Brain microvascular endothelial cell (primary cell): ENCODE results near the gene CXCL12.

Experiments used
- DNase-seq: peaks from one replicate; pipeline ENCODE4 v3.0.0-alpha.2; 2020
- H3K27ac ChIP-seq: fragments of 250-450 bp; sonication (Bioruptor Pico); 2 replicates; pipeline ENCODE4 v1.5.1; 2020; ENCODE audit warnings: mild to moderate bottlenecking, moderate library complexity
- H3K27me3 ChIP-seq: fragments of 250-450 bp; sonication (Bioruptor Pico); replicated peaks from 2 replicates; pipeline ENCODE4 v1.5.1; 2020; ENCODE audit warnings: mild to moderate bottlenecking
- H3K36me3 ChIP-seq: fragments of 250-450 bp; sonication (Bioruptor Pico); replicated peaks from 2 replicates; pipeline ENCODE4 v1.5.1; 2020; ENCODE audit warnings: mild to moderate bottlenecking
- H3K4me3 ChIP-seq: 2 replicates; pipeline ENCODE4 v1.5.1; 2011; ENCODE audit warnings: low read depth, mild to moderate bottlenecking, control low read depth, low read length, moderate library complexity
- in situ Hi-C: cut with HindIII; loops from 2 replicates; pipeline ENCODE4 v1.10.0; 2017; ENCODE audit warnings: low sequenced_read_pairs, low pct_ligation_motif_present
- TF ChIP-seq, protein P1 (sequence below): IDR thresholded peaks from 2 replicates; pipeline ENCODE4 v1.5.1; 2011; ENCODE audit warnings: low read depth, mild to moderate bottlenecking, moderate library complexity, low read length, control low read depth, inconsistent platforms; ENCODE audit errors: missing control alignments

The CXCL12 gene

DNA sequence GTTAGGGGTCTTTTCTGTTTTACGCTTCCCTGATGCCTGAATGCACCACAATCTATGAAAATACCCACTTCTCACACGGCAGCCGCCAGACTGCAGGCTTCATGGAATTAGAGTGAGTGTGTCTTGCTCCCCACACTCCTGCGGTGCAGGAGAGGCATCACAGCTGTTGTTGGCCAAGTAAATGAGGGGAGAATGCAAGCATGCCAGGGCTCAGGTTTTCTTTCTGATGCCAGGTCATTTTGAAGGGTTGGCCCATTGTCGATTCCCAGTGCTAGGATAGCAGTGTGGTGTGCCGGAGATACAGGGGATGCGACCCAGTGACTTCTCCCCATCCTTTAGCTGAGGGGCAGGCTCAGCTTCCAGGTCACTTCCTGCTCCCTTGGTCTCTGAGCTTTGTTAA, 16.3 kb downstream of the CXCL12 start:
- no peak for DNase-seq
- Histone ChIP-seq H3K4me3 (no peak overlapping the region), H3K27ac (no peak overlapping the region), H3K36me3 (no peaks in the 10 kb centered on the region), H3K27me3 (no peaks in the 10 kb centered on the region)
- TF ChIP-seq, protein P1, sequence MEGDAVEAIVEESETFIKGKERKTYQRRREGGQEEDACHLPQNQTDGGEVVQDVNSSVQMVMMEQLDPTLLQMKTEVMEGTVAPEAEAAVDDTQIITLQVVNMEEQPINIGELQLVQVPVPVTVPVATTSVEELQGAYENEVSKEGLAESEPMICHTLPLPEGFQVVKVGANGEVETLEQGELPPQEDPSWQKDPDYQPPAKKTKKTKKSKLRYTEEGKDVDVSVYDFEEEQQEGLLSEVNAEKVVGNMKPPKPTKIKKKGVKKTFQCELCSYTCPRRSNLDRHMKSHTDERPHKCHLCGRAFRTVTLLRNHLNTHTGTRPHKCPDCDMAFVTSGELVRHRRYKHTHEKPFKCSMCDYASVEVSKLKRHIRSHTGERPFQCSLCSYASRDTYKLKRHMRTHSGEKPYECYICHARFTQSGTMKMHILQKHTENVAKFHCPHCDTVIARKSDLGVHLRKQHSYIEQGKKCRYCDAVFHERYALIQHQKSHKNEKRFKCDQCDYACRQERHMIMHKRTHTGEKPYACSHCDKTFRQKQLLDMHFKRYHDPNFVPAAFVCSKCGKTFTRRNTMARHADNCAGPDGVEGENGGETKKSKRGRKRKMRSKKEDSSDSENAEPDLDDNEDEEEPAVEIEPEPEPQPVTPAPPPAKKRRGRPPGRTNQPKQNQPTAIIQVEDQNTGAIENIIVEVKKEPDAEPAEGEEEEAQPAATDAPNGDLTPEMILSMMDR = no peak
- in situ Hi-C loops = no loop called here

DNA sequence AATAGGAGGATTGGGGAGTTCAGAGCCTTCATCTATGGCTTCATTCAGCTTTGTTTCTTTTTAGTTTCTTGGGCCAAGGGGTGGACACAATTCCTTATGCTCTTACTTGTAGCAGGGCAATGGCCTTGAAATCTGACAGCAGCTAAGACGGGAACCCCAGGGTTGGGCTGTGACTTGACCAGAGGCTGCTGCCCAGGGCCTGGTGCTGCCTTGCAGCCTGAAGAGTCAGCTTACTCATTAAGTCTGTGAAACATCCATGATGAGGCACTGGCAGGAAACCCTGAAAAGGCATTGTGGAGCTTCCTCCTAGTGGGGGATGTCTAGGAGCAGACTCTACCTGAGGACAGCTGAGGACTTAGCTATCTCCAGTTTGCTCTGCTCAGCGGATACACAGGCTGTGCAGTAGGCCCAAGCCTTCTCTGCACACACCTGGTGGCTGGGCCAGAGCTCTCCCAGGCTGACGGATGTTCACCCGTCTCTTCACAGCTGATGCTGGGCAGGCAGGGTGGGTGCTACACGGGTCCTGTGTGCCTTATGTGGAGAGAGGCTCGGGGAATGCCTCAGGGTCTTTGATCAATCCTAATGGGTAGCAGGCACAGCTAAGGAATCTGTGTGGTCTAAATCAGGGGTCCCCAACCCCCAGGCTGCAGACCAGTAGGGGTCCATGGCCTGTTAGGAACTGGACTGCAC, 17.8 kb downstream of the CXCL12 start:
- in situ Hi-C loops = no loop called here
- no peak for DNase-seq

GRCh38 chr10:44364566-44364965, 20.3 kb downstream of the CXCL12 start:
- TF ChIP-seq, protein P1 = no peak
- Histone ChIP-seq H3K27me3 (no peaks in the 10 kb centered on the region), H3K27ac (no peak overlapping the region), H3K4me3 (no peak overlapping the region), H3K36me3 (no peaks in the 10 kb centered on the region)
- in situ Hi-C loops = no loop called here
- DNase-seq = no peak

More for the DNA sequence above, 17.8 kb downstream of the CXCL12 start:
- Histone ChIP-seq H3K36me3 (no peaks in the 10 kb centered on the region), H3K27ac (no peak overlapping the region), H3K27me3 (no peaks in the 10 kb centered on the region), H3K4me3 (no peak overlapping the region)
- TF ChIP-seq, protein P1 = no peak

DNA sequence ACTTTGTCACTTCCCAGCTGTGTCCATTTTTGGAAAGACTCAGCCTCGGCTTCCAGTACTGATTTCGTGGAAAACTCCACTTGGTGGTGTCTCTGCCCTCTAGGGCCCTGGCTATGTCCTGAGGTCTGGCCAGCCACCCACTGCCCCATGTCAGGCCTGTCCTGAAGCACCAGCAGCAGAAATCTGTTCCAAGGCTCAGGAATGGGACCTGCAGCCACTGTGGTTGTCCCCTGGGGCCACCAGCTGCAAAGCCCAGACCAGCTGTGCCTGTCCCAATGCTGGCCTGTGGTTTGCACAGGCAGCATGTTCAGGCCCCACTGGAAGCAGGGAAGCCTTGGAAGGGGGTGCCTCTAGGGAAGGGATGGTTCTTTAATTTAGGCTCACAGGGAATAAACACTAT, 21.2 kb downstream of the CXCL12 start:
- Histone ChIP-seq H3K36me3 (no peaks in the 10 kb centered on the region), H3K4me3 (no peak overlapping the region), H3K27ac (no peak overlapping the region), H3K27me3 (no peaks in the 10 kb centered on the region)
- TF ChIP-seq, protein P1 = no peak
- DNase-seq = no peak
- in situ Hi-C loops = no loop called here

DNA sequence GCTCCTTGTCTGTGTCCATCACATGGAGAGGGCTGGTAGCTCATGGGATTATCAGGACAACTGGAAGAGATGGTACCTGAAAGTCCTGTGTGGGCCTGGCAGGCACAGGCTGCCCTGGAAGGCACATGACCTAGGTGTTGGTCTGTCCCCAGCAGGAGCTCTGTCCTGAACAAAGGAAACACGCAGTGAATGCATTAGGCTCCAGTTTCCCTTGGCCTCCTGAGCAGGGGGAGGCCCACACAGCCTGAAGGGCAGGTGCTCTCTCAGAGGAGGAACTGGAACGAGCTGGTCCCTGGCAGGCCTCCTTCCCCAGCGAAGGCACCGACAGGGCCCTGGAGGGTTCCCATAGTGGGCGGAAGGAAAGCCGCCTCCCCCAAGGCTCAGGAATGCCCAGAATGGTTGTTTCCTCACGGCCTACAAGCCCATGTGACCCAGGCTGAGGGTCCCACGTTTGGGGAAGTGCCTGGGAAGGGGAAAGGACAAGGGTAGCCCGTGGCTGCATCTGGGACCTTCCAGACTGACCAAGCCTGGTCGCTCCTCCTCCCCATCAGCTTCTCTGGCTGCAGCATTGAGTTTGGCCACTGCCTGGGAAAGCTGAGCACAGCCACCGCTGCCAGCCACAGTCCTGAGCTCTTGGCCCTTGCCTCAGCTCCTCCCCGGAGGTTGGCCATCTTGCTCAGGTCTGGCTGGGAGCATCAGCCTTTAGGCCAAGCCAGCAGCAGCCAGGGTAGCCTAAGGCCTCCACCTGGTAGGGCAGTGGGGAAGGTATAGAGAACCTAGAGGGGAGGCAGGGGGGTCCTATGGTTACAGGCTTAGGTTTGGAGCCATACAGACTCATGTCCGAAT, 21.8 kb downstream of the CXCL12 start:
- Histone ChIP-seq H3K4me3 (no peak overlapping the region), H3K27ac (no peak overlapping the region), H3K36me3 (no peaks in the 10 kb centered on the region), H3K27me3 (no peaks in the 10 kb centered on the region)
- TF ChIP-seq, protein P1 = no peak
- in situ Hi-C loops = no loop called here
- DNase-seq = no peak
